Measurements from ENCODE around the gene CIB1.
"Not testable (repeated sequence)": the region's sequence is repeated elsewhere in the genome, so short reads cannot be mapped to it uniquely, and the experiment has no call there.

CIB1 gene

DNA sequence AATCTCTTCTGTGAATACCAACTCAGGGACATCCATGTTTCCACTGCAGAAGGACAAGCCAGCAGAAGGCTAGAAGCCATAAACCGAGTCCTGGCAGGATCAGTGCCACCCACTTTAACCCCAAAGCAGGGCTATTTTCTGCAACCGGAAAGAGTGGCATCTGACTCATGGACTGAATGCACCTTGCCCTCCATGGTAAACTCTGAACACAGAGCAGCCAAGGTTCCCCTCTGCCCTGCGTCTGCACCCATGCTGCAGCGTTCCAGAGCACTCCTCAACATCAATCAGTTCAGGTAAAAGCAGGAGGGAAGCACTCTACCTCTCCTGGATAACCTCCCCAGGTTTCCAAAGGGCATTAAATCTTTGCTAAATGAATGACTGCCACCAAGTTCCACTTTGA, 30.9 kb upstream of the CIB1 start:
- Histone ChIP-seq H3K4me3 (ENCODE audit: low read depth, low read length) (peak overlapping the region; percentile 91), H3K9ac (ENCODE audit: low read length) (peak overlapping the region; percentile 79), H3K9me3 (ENCODE audit: control insufficient read depth, insufficient read depth, low read depth, low read length) (no peaks in the 10 kb centered on the region), H3K4me1 (ENCODE audit: control insufficient read depth, insufficient read depth, low read length) (peaks cover 10% of the 10 kb centered on the region), H3K36me3 (ENCODE audit: control insufficient read depth, insufficient read depth, low read length) (peaks cover 18% of the 10 kb centered on the region), H3K27me3 (ENCODE audit: control insufficient read depth, insufficient read depth, low read length) (no peaks in the 10 kb centered on the region), H3K27ac (ENCODE audit: low read depth, low read length) (peak overlapping the region; percentile 71; the same call in 1 of the 2 replicates)

DNA sequence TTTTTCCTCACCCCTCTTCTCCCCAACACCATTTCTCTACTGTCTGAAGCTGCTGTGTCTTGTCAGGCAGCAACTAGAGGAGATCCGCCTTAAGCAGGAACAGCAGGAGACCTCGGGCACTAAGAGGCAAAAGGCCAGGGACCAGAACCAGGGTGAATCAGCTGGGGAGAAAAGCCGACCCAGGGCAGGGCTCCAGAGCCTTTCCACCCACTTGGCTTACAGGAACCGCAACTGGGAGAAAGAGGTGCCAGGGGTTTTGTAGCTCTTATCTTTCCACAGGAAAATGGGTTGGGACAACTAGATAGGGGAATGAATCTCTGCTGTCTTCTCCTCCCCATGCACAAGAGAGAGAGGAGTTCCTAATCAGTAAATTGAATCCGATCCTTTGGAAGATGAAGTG, 28.7 kb upstream of the CIB1 start:
- Histone ChIP-seq H3K9me3 (ENCODE audit: control insufficient read depth, insufficient read depth, low read depth, low read length) (no peaks in the 10 kb centered on the region), H3K27ac (ENCODE audit: low read depth, low read length) (no peak overlapping the region), H3K27me3 (ENCODE audit: control insufficient read depth, insufficient read depth, low read length) (no peaks in the 10 kb centered on the region), H3K36me3 (ENCODE audit: control insufficient read depth, insufficient read depth, low read length) (peaks cover 8% of the 10 kb centered on the region), H3K9ac (ENCODE audit: low read length) (no peak overlapping the region), H3K4me1 (ENCODE audit: control insufficient read depth, insufficient read depth, low read length) (peaks cover 7% of the 10 kb centered on the region), H3K4me3 (ENCODE audit: low read depth, low read length) (no peak overlapping the region)

DNA sequence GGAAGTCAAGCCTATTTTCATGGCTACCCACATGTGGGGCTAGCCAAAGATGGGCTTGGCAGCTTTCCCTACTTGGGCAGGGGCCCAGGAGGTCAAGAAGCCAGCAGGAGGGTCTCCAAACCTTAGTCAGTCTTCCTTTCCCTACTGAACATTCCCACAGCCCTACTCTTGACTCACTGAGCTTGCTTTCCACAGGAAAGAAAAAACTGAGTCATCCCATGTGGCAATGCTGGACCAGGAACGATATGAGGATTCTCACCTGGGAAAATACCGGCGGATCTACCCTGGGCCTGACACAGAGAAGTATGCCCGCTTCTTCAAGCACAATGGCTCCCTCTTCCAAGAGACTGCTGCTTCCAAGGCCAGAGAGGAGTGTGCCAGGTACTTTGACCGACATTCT, 28.1 kb upstream of the CIB1 start:
- H3K27me3 ChIP-seq (ENCODE audit: control insufficient read depth, insufficient read depth, low read length), result no peaks in the 10 kb centered on the region
- H3K9me3 ChIP-seq (ENCODE audit: control insufficient read depth, insufficient read depth, low read depth, low read length), result no peaks in the 10 kb centered on the region
- peaks cover 3% of the 10 kb centered on the region; the same call in 1 of the 2 replicates for H3K36me3 ChIP-seq (ENCODE audit: control insufficient read depth, insufficient read depth, low read length)
- H3K27ac ChIP-seq (ENCODE audit: low read depth, low read length), result no peak overlapping the region
- no peak overlapping the region for H3K9ac ChIP-seq (ENCODE audit: low read length)
- H3K4me3 ChIP-seq (ENCODE audit: low read depth, low read length), result no peak overlapping the region
- peaks cover 4% of the 10 kb centered on the region for H3K4me1 ChIP-seq (ENCODE audit: control insufficient read depth, insufficient read depth, low read length)

DNA sequence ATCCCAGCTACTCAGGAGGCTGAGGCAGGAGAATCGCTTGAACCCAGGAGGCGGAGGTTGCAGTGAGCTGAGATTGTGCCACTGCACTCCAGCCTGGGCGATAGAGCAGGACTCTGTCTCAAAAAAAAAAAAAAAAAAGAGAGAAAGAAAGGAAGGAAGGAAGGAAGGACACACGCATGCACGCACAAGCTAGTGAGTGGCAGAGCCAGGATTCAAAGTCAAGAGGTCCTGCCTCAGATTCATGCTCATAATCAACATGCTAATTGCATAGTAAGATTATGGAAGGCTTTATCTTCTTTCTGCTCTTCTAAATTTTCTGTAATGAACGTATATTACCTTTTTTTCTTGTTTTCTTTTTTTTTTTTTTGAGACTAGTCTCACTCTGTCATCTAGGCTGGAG, 27.0 kb upstream of the CIB1 start:
- H3K27ac ChIP-seq (ENCODE audit: low read depth, low read length); H3K27me3 ChIP-seq (ENCODE audit: control insufficient read depth, insufficient read depth, low read length); H3K9ac ChIP-seq (ENCODE audit: low read length); H3K9me3 ChIP-seq (ENCODE audit: control insufficient read depth, insufficient read depth, low read depth, low read length); H3K36me3 ChIP-seq (ENCODE audit: control insufficient read depth, insufficient read depth, low read length); H3K4me1 ChIP-seq (ENCODE audit: control insufficient read depth, insufficient read depth, low read length); H3K4me3 ChIP-seq (ENCODE audit: low read depth, low read length): not testable (repeated sequence)

DNA sequence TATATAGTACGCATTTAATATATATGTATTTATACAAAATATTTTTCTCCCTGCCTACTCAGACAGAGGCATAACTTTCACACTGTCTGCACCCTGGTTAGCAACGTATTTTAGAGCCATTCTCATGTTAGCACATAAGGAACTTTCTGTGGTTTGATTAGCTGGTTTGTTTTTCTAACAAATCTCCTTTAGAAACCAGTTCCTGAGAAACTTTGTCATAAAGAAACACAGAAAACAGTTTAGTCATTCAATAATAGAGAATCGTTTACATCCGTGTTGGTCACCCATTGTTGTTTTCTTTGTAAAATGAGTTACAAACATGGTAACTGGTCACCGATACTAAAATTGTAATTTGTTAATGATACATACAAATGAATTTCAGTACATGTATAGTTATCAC, 25.8 kb upstream of the CIB1 start:
- Histone ChIP-seq H3K36me3 (ENCODE audit: control insufficient read depth, insufficient read depth, low read length) (no peaks in the 10 kb centered on the region), H3K4me1 (ENCODE audit: control insufficient read depth, insufficient read depth, low read length) (peaks cover under 1% of the 10 kb centered on the region), H3K27ac (ENCODE audit: low read depth, low read length) (no peak overlapping the region), H3K4me3 (ENCODE audit: low read depth, low read length) (no peak overlapping the region), H3K9ac (ENCODE audit: low read length) (no peak overlapping the region), H3K27me3 (ENCODE audit: control insufficient read depth, insufficient read depth, low read length) (no peaks in the 10 kb centered on the region), H3K9me3 (ENCODE audit: control insufficient read depth, insufficient read depth, low read depth, low read length) (no peaks in the 10 kb centered on the region)

DNA sequence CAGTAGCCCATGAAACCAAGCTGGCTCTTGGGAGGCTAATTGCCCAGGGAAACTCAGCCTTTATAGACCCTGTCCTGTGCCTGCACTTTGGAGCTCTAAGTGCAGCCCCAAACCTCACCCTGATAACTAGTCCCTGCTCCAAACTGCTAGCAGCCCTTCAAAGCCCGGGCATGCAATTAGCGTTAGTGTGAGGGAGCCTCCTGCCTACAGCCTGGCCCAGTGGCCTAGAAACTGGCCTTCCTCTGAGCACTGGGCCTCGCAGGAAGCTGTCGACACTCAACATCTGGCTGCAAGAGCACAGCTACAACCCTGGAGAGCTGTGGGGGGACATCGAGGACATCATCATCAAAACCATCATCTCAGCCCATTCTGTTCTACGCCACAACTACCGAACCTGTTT, 24.0 kb upstream of the CIB1 start:
- H3K4me1 ChIP-seq (ENCODE audit: control insufficient read depth, insufficient read depth, low read length), result no peaks in the 10 kb centered on the region; the same call in 1 of the 2 replicates
- no peaks in the 10 kb centered on the region for H3K9me3 ChIP-seq (ENCODE audit: control insufficient read depth, insufficient read depth, low read depth, low read length)
- H3K4me3 ChIP-seq (ENCODE audit: low read depth, low read length), result no peak overlapping the region
- H3K36me3 ChIP-seq (ENCODE audit: control insufficient read depth, insufficient read depth, low read length), result no peaks in the 10 kb centered on the region
- H3K27me3 ChIP-seq (ENCODE audit: control insufficient read depth, insufficient read depth, low read length), result no peaks in the 10 kb centered on the region
- H3K27ac ChIP-seq (ENCODE audit: low read depth, low read length), result no peak overlapping the region
- no peak overlapping the region for H3K9ac ChIP-seq (ENCODE audit: low read length)

DNA sequence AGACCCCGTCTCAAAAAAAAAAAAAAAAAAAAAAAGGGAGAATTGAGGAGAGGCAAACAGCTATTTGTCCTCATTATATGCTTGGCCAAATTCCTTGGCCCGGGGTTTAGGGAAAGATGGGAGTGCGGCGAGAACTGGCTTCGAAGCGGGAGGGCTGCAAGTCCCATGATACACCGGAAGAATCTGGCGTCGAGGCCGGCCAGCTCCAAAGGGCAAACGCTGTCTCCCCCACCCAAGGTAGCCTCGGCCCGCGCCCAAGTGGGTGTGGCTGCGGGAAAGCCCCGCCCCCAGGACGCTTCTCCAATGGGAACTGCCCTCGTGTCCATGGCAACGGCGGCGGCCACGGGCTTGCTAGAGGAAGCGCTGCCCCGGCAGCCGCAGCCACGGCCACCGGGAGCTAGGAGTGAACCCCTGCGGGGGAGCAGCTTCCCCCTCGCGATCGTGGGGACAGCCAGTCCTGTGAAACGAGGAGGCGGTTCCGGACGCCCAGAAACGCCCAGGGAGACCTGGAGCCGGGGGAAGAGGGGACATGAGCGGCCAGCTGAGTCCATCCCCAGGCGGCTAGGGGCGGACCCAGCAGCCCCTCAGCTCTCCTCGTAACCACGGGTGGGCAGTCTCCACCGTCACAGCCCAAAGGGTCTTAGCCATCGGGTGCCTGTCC, 15.6 kb upstream of the CIB1 start, which contains the start of gene TTLL13:
Gene TTLL13, plus strand, starts transcription at position 354 of the 661 bp plus-strand sequence. CDS start 1,075 bp downstream, outside the sequence.
- H3K27me3 ChIP-seq (ENCODE audit: control insufficient read depth, insufficient read depth, low read length), result peaks cover 4% of the 10 kb centered on the region
- H3K27ac ChIP-seq (ENCODE audit: low read depth, low read length), result no peak within 1 kb of the TSS
- H3K4me3 ChIP-seq (ENCODE audit: low read depth, low read length), result peak within 1 kb of the TSS; percentile 73
- H3K4me1 ChIP-seq (ENCODE audit: control insufficient read depth, insufficient read depth, low read length), result peaks cover 8% of the 10 kb centered on the region; the same call in 1 of the 2 replicates
- no peaks in the 10 kb centered on the region for H3K36me3 ChIP-seq (ENCODE audit: control insufficient read depth, insufficient read depth, low read length)
- H3K9ac ChIP-seq (ENCODE audit: low read length), result no peak within 1 kb of the TSS
- H3K9me3 ChIP-seq (ENCODE audit: control insufficient read depth, insufficient read depth, low read depth, low read length), result no peaks in the 10 kb centered on the region

DNA sequence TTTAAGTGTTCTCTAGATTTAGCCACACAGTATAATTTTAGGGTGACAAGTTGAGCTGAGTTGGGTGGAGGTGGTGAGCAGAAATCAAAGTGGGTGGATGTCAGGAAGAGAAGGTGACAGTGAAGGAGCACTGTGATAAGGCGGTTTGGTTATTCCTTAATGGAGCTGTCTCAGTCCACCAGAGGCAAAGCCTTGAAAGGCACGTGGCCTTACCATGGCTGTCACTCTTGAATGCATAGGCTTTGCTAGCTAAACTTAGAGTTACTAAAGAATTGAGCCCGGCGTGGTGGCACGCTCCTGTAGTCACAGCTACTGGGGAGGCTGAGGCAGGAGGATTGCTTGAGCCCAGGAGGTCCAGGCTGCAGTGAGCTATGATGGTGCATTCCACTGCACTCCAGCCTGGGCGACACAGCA, 15.1 kb upstream of the CIB1 start:
- H3K4me1 ChIP-seq (ENCODE audit: control insufficient read depth, insufficient read depth, low read length), result peaks cover 8% of the 10 kb centered on the region; the same call in 1 of the 2 replicates

DNA sequence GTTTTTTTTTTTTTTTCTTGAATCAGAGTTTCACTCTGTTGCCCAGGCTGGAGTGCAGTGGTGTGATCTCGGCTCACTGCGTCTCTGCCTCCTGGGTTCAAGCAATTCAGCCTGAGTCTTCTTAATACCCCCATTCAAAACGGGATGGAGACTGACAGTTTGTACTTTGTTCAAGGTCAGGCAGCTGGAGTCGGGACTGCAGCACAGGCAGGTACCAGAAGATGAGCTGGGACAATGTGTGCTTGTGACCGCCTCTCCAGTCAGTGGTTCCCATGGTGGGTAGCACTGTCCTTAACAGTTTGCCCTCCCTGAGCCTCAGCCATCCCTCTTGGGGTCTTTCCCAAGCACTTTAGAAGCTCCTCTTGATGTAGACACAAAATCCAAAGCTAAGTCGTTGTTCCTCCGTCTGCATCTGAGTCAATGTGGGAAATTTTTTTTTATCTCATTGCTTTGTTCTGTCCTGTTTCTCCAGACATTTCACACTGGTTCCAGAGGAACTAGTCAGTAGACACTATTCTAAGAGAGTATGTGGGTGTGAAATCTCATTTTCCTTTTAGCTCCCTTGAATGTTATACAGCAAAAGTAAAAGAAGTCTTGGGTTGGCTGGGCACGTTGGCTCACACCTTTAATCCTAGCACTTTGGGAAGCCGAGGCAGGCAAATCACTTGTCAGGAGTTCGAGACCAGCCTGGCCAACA, 10.3 kb upstream of the CIB1 start:
- Histone ChIP-seq H3K9me3 (ENCODE audit: control insufficient read depth, insufficient read depth, low read depth, low read length) (no peaks in the 10 kb centered on the region), H3K9ac (ENCODE audit: low read length) (no peak overlapping the region), H3K4me3 (ENCODE audit: low read depth, low read length) (no peak overlapping the region), H3K36me3 (ENCODE audit: control insufficient read depth, insufficient read depth, low read length) (no peaks in the 10 kb centered on the region), H3K4me1 (ENCODE audit: control insufficient read depth, insufficient read depth, low read length) (no peaks in the 10 kb centered on the region), H3K27me3 (ENCODE audit: control insufficient read depth, insufficient read depth, low read length) (no peaks in the 10 kb centered on the region), H3K27ac (ENCODE audit: low read depth, low read length) (no peak overlapping the region)

More for the DNA sequence above, 15.1 kb upstream of the CIB1 start:
- Histone ChIP-seq H3K9ac (ENCODE audit: low read length) (no peak overlapping the region), H3K36me3 (ENCODE audit: control insufficient read depth, insufficient read depth, low read length) (no peaks in the 10 kb centered on the region), H3K9me3 (ENCODE audit: control insufficient read depth, insufficient read depth, low read depth, low read length) (no peaks in the 10 kb centered on the region), H3K4me3 (ENCODE audit: low read depth, low read length) (no peak overlapping the region; the same call in 1 of the 2 replicates), H3K27me3 (ENCODE audit: control insufficient read depth, insufficient read depth, low read length) (peaks cover 4% of the 10 kb centered on the region), H3K27ac (ENCODE audit: low read depth, low read length) (no peak overlapping the region)

DNA sequence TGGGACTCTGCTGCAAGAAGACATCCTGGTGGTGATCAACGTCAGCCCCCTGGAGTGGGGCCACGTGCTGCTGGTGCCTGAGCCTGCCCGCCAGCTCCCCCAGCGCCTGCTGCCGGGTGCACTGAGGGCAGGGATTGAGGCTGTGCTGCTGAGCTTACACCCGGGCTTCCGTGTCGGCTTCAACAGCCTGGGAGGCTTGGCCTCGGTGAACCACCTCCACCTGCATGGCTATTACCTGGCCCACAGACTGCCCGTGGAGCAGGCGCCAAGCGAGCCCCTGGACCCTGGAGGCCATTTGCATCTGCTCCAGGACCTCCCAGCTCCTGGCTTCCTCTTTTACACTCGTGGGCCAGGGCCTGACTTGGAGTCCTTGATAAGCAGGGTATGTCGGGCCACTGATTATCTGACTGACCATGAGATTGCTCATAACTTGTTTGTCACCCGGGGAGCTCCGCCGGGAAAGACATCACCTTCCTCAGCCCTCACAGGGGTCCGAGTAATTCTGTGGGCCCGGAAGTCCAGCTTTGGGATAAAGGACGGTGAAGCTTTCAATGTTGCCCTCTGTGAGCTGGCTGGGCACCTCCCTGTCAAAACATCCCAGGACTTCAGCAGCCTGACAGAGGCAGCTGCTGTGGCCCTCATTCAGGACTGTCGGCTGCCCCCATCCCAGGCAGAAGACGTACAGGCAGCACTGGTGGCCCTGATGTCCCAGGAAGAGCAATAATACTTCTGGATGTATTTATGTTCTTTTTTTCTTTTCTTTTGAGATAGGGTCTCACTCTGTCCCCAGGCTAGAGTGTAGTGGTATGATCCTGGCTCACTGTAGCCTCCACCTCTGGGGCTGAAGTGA, 7.8 kb upstream of the CIB1 start:
- H3K9ac ChIP-seq (ENCODE audit: low read length), result no peak overlapping the region
- 0 out of 2 replicates have a peak, but pooled peaks cover 3% of the 10 kb centered on the region for H3K36me3 ChIP-seq (ENCODE audit: control insufficient read depth, insufficient read depth, low read length)
- no peaks in the 10 kb centered on the region for H3K9me3 ChIP-seq (ENCODE audit: control insufficient read depth, insufficient read depth, low read depth, low read length)
- H3K27me3 ChIP-seq (ENCODE audit: control insufficient read depth, insufficient read depth, low read length), result no peaks in the 10 kb centered on the region
- no peaks in the 10 kb centered on the region for H3K4me1 ChIP-seq (ENCODE audit: control insufficient read depth, insufficient read depth, low read length)
- no peak overlapping the region for H3K27ac ChIP-seq (ENCODE audit: low read depth, low read length)
- no peak overlapping the region for H3K4me3 ChIP-seq (ENCODE audit: low read depth, low read length)

Measured in HUES6 (cell line).